ENCODE results near the gene EFNA5.

Gene EFNA5

GRCh38 chr5:107672211-107673038 lies 1.7 kb upstream of the EFNA5 start:
- DNase-seq (ENCODE audit: low spot score), result peak; percentile 73

- peak; percentile 67 for DNase-seq (ENCODE audit: low spot score)
These were observed 1.0 kb upstream of the EFNA5 start for GRCh38 chr5:107671742-107672210.

GRCh38 chr5:107670087-107670931 lies 428 bp downstream of the EFNA5 start:
- DNase-seq (ENCODE audit: low spot score), result peak; percentile 30

GRCh38 chr5:107669096-107670031 lies 1.4 kb downstream of the EFNA5 start:
- peak; percentile 17 for DNase-seq (ENCODE audit: low spot score)

- peak; percentile 8 for DNase-seq (ENCODE audit: low spot score)
These were observed 2.3 kb downstream of the EFNA5 start for GRCh38 chr5:107668154-107669095.

GRCh38 chr5:107666051-107666655 lies 4.6 kb downstream of the EFNA5 start:
- no peak for DNase-seq (ENCODE audit: low spot score)

- DNase-seq (ENCODE audit: low spot score), result no peak
These were observed 5.6 kb downstream of the EFNA5 start for GRCh38 chr5:107665036-107665570.

GRCh38 chr5:107663697-107664096 lies 7.0 kb downstream of the EFNA5 start:
- DNase-seq (ENCODE audit: low spot score), result no peak

GRCh38 chr5:107661650-107662044 lies 9.1 kb downstream of the EFNA5 start:
- DNase-seq (ENCODE audit: low spot score), result no peak

GRCh38 chr5:107661038-107661649 lies 9.6 kb downstream of the EFNA5 start:
- DNase-seq (ENCODE audit: low spot score), result no peak

GRCh38 chr5:107658528-107658927 lies 12.2 kb downstream of the EFNA5 start:
- no peak for DNase-seq (ENCODE audit: low spot score)

- DNase-seq (ENCODE audit: low spot score), result no peak
These were observed 14.9 kb downstream of the EFNA5 start for GRCh38 chr5:107655831-107656230.

GRCh38 chr5:107654827-107655226 lies 15.9 kb downstream of the EFNA5 start:
- DNase-seq (ENCODE audit: low spot score), result no peak

GRCh38 chr5:107653685-107654084 lies 17.1 kb downstream of the EFNA5 start:
- DNase-seq (ENCODE audit: low spot score), result no peak

- DNase-seq (ENCODE audit: low spot score), result no peak
These were observed 17.7 kb downstream of the EFNA5 start for GRCh38 chr5:107652839-107653607.

- DNase-seq (ENCODE audit: low spot score), result no peak
These were observed 18.3 kb downstream of the EFNA5 start for GRCh38 chr5:107652408-107652807.

GRCh38 chr5:107651325-107651724 lies 19.4 kb downstream of the EFNA5 start:
- DNase-seq (ENCODE audit: low spot score), result no peak

GRCh38 chr5:107646418-107646817 lies 24.3 kb downstream of the EFNA5 start:
- DNase-seq (ENCODE audit: low spot score), result no peak

- DNase-seq (ENCODE audit: low spot score), result no peak
These were observed 30.2 kb downstream of the EFNA5 start for GRCh38 chr5:107640568-107640967.
